WTC11 (cell line): ENCODE measurements around the gene KCNK7. TPM values are rescaled to one million over a fixed set of nuclear protein-coding genes. Genes with fewer than 3 reads are reported as not detected.

ENCODE experiments used
- ATAC-seq: fragments of 200-7000 bp; cut with Tn5 transposase; 2 replicates; pipeline ENCODE4 v1.10.0; 2021; ENCODE audit warnings: mild to moderate bottlenecking, moderate library complexity
- CTCF ChIA-PET: fragments of 300-600 bp; sonication (Branson Sonifier 250); formaldehyde crosslinking; loops from one replicate; lab custom pipeline; 2021; ENCODE audit warnings: antibody characterized with exemption; lab: Charles Lee
- POLR2A ChIA-PET: fragments of 350-600 bp; sonication (Branson Sonifier 250); formaldehyde crosslinking; loops from one replicate; lab custom pipeline; 2021; ENCODE audit warnings: antibody characterized with exemption; lab: Charles Lee
- DNase-seq: peaks from one replicate; pipeline ENCODE4 v3.0.0; 2021; ENCODE audit warnings: low spot score
- H3K27ac Mint-ChIP-seq: 2 replicates; pipeline ENCODE4 v1.8.0; 2021; ENCODE audit warnings: mixed read lengths
- H3K27me3 Mint-ChIP-seq: 2 replicates; pipeline ENCODE4 v1.8.0; 2021; ENCODE audit warnings: low read depth, mild to moderate bottlenecking, moderate library complexity, mixed read lengths
- H3K36me3 Mint-ChIP-seq: 2 replicates; pipeline ENCODE4 v1.8.0; 2021; ENCODE audit warnings: mixed read lengths
- H3K4me1 Mint-ChIP-seq: 2 replicates; pipeline ENCODE4 v1.8.0; 2022; ENCODE audit warnings: mixed read lengths
- H3K4me3 Mint-ChIP-seq: 2 replicates; pipeline ENCODE4 v1.8.0; 2021; ENCODE audit warnings: mild to moderate bottlenecking, moderate library complexity, mixed read lengths
- H3K9me3 Mint-ChIP-seq: 2 replicates; pipeline ENCODE4 v1.8.0; 2021; ENCODE audit warnings: mixed read lengths
- CBFB ChIP-seq: sonication (generic); formaldehyde crosslinking; IDR thresholded peaks from 2 replicates; pipeline ENCODE4 v1.8.1; 2022; ENCODE audit warnings: mild to moderate bottlenecking, low read depth, missing genetic modification reagents
- ERG ChIP-seq: fragments of 250-450 bp; sonication (Bioruptor Pico); IDR thresholded peaks from 2 replicates; pipeline ENCODE4 v1.8.0; 2021; ENCODE audit warnings: mild to moderate bottlenecking
- ESRRA ChIP-seq: sonication (generic); formaldehyde crosslinking; IDR thresholded peaks from 2 replicates; pipeline ENCODE4 v1.8.1; 2022; ENCODE audit warnings: mild to moderate bottlenecking, missing genetic modification reagents, borderline replicate concordance
- FOXK1 ChIP-seq: sonication (generic); formaldehyde crosslinking; IDR thresholded peaks from 2 replicates; pipeline ENCODE4 v1.8.0; 2022; ENCODE audit warnings: mild to moderate bottlenecking, moderate library complexity, missing genetic modification reagents
- GABPB1 ChIP-seq: sonication (generic); formaldehyde crosslinking; IDR thresholded peaks from 2 replicates; pipeline ENCODE4 v1.8.1; 2023; ENCODE audit warnings: mild to moderate bottlenecking, missing genetic modification reagents
- GTF2I ChIP-seq: fragments of 250-450 bp; sonication (Bioruptor Pico); conservative IDR thresholded peaks from 2 replicates; pipeline ENCODE4 v1.4.0; 2021; ENCODE audit warnings: mild to moderate bottlenecking
- IRF2 ChIP-seq: sonication (generic); formaldehyde crosslinking; IDR thresholded peaks from 2 replicates; pipeline ENCODE4 v1.8.0; 2022; ENCODE audit warnings: low read depth, missing genetic modification reagents, borderline replicate concordance
- MLX ChIP-seq: sonication (generic); formaldehyde crosslinking; IDR thresholded peaks from 2 replicates; pipeline ENCODE4 v1.8.1; 2023; ENCODE audit warnings: mild to moderate bottlenecking, missing genetic modification reagents, moderate library complexity
- MXD4 ChIP-seq: fragments of 250-450 bp; sonication (Bioruptor Pico); IDR thresholded peaks from 2 replicates; pipeline ENCODE4 v1.8.0; 2021; ENCODE audit warnings: mild to moderate bottlenecking, moderate library complexity, borderline replicate concordance
- NFATC4 ChIP-seq: fragments of 250-450 bp; sonication (Bioruptor Pico); IDR thresholded peaks from 2 replicates; pipeline ENCODE4 v1.9.0; 2021; ENCODE audit warnings: mild to moderate bottlenecking
- SOX15 ChIP-seq: fragments of 250-450 bp; sonication (Bioruptor Pico); IDR thresholded peaks from 2 replicates; pipeline ENCODE4 v1.9.0; 2021; ENCODE audit warnings: mild to moderate bottlenecking
- ZNF121 ChIP-seq: sonication (generic); formaldehyde crosslinking; IDR thresholded peaks from 2 replicates; pipeline ENCODE4 v1.8.0; 2023; ENCODE audit warnings: missing genetic modification reagents
- ZNF416 ChIP-seq: fragments of 250-450 bp; sonication (Bioruptor Pico); IDR thresholded peaks from 2 replicates; pipeline ENCODE4 v1.9.0; 2021; ENCODE audit warnings: mild to moderate bottlenecking, inconsistent platforms
- ZNF423 ChIP-seq: fragments of 250-450 bp; sonication (Bioruptor Pico); IDR thresholded peaks from 2 replicates; pipeline ENCODE4 v2.1.2; 2022; ENCODE audit warnings: mild to moderate bottlenecking, moderate library complexity
- ZNF671 ChIP-seq: fragments of 250-450 bp; sonication (Bioruptor Pico); IDR thresholded peaks from 2 replicates; pipeline ENCODE4 v1.8.0; 2021; ENCODE audit warnings: mild to moderate bottlenecking
- total RNA-seq: library from RNA; stranded (reverse); gene quantifications from 3 replicates; pipeline ENCODE4 v1.2.3, GENCODE V29; 2021
- TF ChIP-seq, protein P1 (sequence below): fragments of 250-450 bp; sonication (Bioruptor Pico); IDR thresholded peaks from 2 replicates; pipeline ENCODE4 v2.1.2; 2022; ENCODE audit warnings: mild to moderate bottlenecking, moderate library complexity
- TF ChIP-seq, protein P2 (sequence below): sonication (generic); formaldehyde crosslinking; IDR thresholded peaks from 2 replicates; pipeline ENCODE4 v1.8.0; 2022; ENCODE audit warnings: mild to moderate bottlenecking, missing genetic modification reagents
- TF ChIP-seq, protein P3 (sequence below): sonication (generic); formaldehyde crosslinking; IDR thresholded peaks from 2 replicates; pipeline ENCODE4 v1.8.0; 2023; ENCODE audit warnings: missing genetic modification reagents
- TF ChIP-seq, protein P4 (sequence below): fragments of 200-600 bp; IDR thresholded peaks from 2 replicates; pipeline ENCODE4 v1.8.0; 2022; ENCODE audit warnings: antibody characterized with exemption

Gene KCNK7
- total RNA-seq, 1 experiment from 2014 or later = 1.4 TPM

- H3K4me3 Mint-ChIP-seq = peak overlapping the region; percentile 69
- CTCF ChIA-PET = interaction anchor here (0.8 to 1.9 kb wide), 8 partner anchors 11 to 37 kb away, joined by 3 to 20 read pairs (median 4); partner anchors contain the start of gene ZNRD2
- no peaks in the 10 kb centered on the region for H3K36me3 Mint-ChIP-seq
- no peaks in the 10 kb centered on the region for H3K9me3 Mint-ChIP-seq
- POLR2A ChIA-PET = interaction anchor here (0.8 kb wide), 1 partner anchor 58 kb away, joined by 3 read pairs; the partner anchor contains the start of gene MALAT1
- no peak for DNase-seq
- no peak for TF ChIP-seq ESRRA (CRISPR knock-in tag)
- TF ChIP-seq, all 79 proteins: peak for 0
- H3K27ac Mint-ChIP-seq = no peak overlapping the region
- peaks cover 57% of the 10 kb centered on the region for H3K4me1 Mint-ChIP-seq
- peaks cover 62% of the 10 kb centered on the region for H3K27me3 Mint-ChIP-seq
- ATAC-seq = no peak
These were observed 38.9 kb downstream of the KCNK7 start for GRCh38 chr11:65556470-65557279.

GRCh38 chr11:65555693-65556231, 39.8 kb downstream of the KCNK7 start:
- CTCF ChIA-PET = interaction anchor here (1.1 to 5.8 kb wide), 4 partner anchors 14 to 52 kb away, joined by 3 to 171 read pairs (median 6); partner anchors contain the start of genes FAM89B and ZNRD2
- Mint-ChIP-seq H3K9me3 (no peaks in the 10 kb centered on the region), H3K4me1 (peaks cover 58% of the 10 kb centered on the region), H3K36me3 (no peaks in the 10 kb centered on the region)
- no peak for DNase-seq
- TF ChIP-seq CBFB (CRISPR knock-in tag) (no peak), IRF2 (CRISPR knock-in tag) (no peak), GTF2I (no peak), ZNF416 (CRISPR knock-in tag) (no peak), NFATC4 (CRISPR knock-in tag) (no peak), MLX (CRISPR knock-in tag) (no peak), SOX15 (CRISPR knock-in tag) (no peak), MXD4 (CRISPR knock-in tag) (no peak), ZNF423 (no peak), GABPB1 (CRISPR knock-in tag) (no peak), FOXK1 (no peak)
- TF ChIP-seq, protein P1, sequence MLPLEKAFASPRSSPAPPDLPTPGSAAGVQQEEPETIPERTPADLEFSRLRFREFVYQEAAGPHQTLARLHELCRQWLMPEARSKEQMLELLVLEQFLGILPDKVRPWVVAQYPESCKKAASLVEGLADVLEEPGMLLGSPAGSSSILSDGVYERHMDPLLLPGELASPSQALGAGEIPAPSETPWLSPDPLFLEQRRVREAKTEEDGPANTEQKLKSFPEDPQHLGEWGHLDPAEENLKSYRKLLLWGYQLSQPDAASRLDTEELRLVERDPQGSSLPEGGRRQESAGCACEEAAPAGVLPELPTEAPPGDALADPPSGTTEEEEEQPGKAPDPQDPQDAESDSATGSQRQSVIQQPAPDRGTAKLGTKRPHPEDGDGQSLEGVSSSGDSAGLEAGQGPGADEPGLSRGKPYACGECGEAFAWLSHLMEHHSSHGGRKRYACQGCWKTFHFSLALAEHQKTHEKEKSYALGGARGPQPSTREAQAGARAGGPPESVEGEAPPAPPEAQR = no peak
- TF ChIP-seq, protein P2, sequence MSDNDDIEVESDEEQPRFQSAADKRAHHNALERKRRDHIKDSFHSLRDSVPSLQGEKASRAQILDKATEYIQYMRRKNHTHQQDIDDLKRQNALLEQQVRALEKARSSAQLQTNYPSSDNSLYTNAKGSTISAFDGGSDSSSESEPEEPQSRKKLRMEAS (CRISPR knock-in tag) = no peak
- TF ChIP-seq, protein P3, sequence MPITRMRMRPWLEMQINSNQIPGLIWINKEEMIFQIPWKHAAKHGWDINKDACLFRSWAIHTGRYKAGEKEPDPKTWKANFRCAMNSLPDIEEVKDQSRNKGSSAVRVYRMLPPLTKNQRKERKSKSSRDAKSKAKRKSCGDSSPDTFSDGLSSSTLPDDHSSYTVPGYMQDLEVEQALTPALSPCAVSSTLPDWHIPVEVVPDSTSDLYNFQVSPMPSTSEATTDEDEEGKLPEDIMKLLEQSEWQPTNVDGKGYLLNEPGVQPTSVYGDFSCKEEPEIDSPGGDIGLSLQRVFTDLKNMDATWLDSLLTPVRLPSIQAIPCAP (CRISPR knock-in tag) = no peak
- TF ChIP-seq, all 79 proteins: peak for 0
- no peak for ATAC-seq
- Mint-ChIP-seq H3K4me3 (peak overlapping the region; percentile 18; the same call in 1 of the 2 replicates), H3K27me3 (peaks cover 69% of the 10 kb centered on the region), H3K27ac (no peak overlapping the region)
- POLR2A ChIA-PET = interaction anchor here (1.2 kb wide), 1 partner anchor 15 kb away, joined by 3 read pairs; the partner anchor contains the start of gene ZNRD2

DNA sequence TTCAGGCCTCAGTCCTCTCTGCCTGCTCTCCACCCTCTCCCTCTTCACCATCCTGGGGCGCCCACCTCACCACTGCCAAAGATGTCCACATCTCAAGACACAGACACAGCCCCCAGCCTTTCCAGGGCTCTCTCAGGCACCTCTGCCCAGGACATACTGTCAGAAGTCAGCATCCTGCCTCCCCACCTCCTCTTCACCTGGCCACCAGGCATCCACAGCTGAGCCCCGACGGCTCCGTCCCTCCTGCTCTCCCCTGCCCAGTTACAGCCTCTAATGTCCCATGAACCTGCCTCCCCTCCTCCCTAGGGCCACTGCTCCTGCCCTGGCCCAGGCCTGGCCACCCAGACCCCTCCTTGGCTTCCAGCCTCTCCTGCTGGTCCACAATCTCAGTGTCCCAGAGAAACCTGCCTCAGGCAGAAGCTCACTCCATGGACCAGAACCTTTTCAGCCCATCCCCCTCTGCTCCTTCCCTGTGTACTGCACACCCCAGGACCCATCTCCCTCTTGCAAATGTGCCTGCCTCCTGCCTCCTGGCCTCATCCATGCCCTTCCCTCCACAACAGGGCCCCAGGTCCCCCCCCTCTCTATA, 40.7 kb downstream of the KCNK7 start:
- H3K27me3 Mint-ChIP-seq = peaks cover 67% of the 10 kb centered on the region
- DNase-seq = no peak
- ChIA-PET POLR2A (interaction anchor here (1.2 kb wide), 1 partner anchor 15 kb away, joined by 3 read pairs; the partner anchor contains the start of gene ZNRD2), CTCF (interaction anchor here (1.1 to 5.8 kb wide), 4 partner anchors 15 to 52 kb away, joined by 3 to 171 read pairs (median 6); partner anchors contain the start of genes FAM89B and ZNRD2)
- no peak overlapping the region for H3K27ac Mint-ChIP-seq
- no peaks in the 10 kb centered on the region for H3K9me3 Mint-ChIP-seq
- no peaks in the 10 kb centered on the region for H3K36me3 Mint-ChIP-seq
- peaks cover 51% of the 10 kb centered on the region for H3K4me1 Mint-ChIP-seq
- H3K4me3 Mint-ChIP-seq = peak overlapping the region; percentile 52
- ATAC-seq = no peak
- TF ChIP-seq ZNF671 (CRISPR knock-in tag) = no peak
- TF ChIP-seq, protein P1 = no peak
- TF ChIP-seq, protein P2 (CRISPR knock-in tag) = no peak
- TF ChIP-seq, protein P4, sequence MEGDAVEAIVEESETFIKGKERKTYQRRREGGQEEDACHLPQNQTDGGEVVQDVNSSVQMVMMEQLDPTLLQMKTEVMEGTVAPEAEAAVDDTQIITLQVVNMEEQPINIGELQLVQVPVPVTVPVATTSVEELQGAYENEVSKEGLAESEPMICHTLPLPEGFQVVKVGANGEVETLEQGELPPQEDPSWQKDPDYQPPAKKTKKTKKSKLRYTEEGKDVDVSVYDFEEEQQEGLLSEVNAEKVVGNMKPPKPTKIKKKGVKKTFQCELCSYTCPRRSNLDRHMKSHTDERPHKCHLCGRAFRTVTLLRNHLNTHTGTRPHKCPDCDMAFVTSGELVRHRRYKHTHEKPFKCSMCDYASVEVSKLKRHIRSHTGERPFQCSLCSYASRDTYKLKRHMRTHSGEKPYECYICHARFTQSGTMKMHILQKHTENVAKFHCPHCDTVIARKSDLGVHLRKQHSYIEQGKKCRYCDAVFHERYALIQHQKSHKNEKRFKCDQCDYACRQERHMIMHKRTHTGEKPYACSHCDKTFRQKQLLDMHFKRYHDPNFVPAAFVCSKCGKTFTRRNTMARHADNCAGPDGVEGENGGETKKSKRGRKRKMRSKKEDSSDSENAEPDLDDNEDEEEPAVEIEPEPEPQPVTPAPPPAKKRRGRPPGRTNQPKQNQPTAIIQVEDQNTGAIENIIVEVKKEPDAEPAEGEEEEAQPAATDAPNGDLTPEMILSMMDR = no peak
- TF ChIP-seq ERG (CRISPR knock-in tag) = no peak
- TF ChIP-seq ZNF121 = no peak
- no peak for TF ChIP-seq SOX15 (CRISPR knock-in tag)
